RWPE2 (cell line): ENCODE measurements around the gene ZFAND5.

Experiments used
- ATAC-seq: fragments of 200-7000 bp; cut with Tn5 transposase; 3 replicates; pipeline ENCODE4 v1.9.1; 2021; ENCODE audit warnings: low read depth
- DNase-seq: peaks from one replicate; pipeline ENCODE4 v3.0.0-alpha.2; 2020; ENCODE audit warnings: low spot score
- H3K27ac ChIP-seq: fragments of 450-650 bp; 2 replicates; pipeline ENCODE4 v1.5.1; 2017; ENCODE audit warnings: mild to moderate bottlenecking; ENCODE audit not compliant: poor library complexity, severe bottlenecking
- H3K27me3 ChIP-seq: fragments of 250-450 bp; sonication (Bioruptor Pico); 2 replicates; pipeline ENCODE4 v1.5.1; 2021; ENCODE audit warnings: mild to moderate bottlenecking, moderate library complexity; ENCODE audit not compliant: insufficient read depth, poor library complexity, severe bottlenecking
- H3K36me3 ChIP-seq: fragments of 250-450 bp; sonication (Bioruptor Pico); 2 replicates; pipeline ENCODE4 v1.5.1; 2020; ENCODE audit warnings: low read depth, mild to moderate bottlenecking, moderate library complexity
- H3K4me1 ChIP-seq: fragments of 250-450 bp; sonication (Bioruptor Pico); 2 replicates; pipeline ENCODE4 v1.5.1; 2021; ENCODE audit warnings: mild to moderate bottlenecking, moderate library complexity; ENCODE audit not compliant: insufficient read depth, poor library complexity, severe bottlenecking
- H3K4me3 ChIP-seq: fragments of 250-450 bp; sonication (Bioruptor Pico); 2 replicates; pipeline ENCODE4 v1.5.1; 2021; ENCODE audit warnings: mild to moderate bottlenecking, moderate library complexity; ENCODE audit not compliant: severe bottlenecking
- H3K9me3 ChIP-seq: fragments of 250-450 bp; sonication (Bioruptor Pico); 2 replicates; pipeline ENCODE4 v1.5.1; 2021; ENCODE audit warnings: mild to moderate bottlenecking, moderate library complexity; ENCODE audit not compliant: severe bottlenecking
- TF ChIP-seq, protein P1 (sequence below): fragments of 450-650 bp; IDR thresholded peaks from one replicate; pipeline ENCODE4 v1.5.1; 2017; ENCODE audit warnings: mild to moderate bottlenecking, moderate library complexity; ENCODE audit not compliant: poor library complexity, severe bottlenecking

The ZFAND5 gene

DNA sequence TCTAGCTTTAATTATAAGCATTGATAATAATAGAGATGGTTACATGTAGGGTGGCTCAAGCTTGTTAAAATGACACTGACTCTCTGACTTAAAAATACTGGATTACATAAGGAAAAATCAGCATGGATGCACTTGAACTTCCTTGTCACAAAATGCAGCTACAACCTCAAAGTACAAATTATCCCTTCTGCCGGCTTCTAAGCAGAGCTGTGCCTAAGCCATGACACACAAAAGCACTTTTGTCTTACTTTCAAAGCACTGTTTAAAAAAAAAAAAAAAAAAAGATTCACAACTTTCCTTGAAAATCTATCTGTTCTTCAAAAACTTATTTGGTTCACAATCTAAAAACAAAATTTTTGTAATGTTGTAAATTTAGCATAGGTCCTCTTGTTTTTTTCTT is 36.4 kb upstream of the ZFAND5 start:
- no peaks in the 10 kb centered on the region for H3K27me3 ChIP-seq
- H3K4me3 ChIP-seq: no peak overlapping the region
- TF ChIP-seq, protein P1, sequence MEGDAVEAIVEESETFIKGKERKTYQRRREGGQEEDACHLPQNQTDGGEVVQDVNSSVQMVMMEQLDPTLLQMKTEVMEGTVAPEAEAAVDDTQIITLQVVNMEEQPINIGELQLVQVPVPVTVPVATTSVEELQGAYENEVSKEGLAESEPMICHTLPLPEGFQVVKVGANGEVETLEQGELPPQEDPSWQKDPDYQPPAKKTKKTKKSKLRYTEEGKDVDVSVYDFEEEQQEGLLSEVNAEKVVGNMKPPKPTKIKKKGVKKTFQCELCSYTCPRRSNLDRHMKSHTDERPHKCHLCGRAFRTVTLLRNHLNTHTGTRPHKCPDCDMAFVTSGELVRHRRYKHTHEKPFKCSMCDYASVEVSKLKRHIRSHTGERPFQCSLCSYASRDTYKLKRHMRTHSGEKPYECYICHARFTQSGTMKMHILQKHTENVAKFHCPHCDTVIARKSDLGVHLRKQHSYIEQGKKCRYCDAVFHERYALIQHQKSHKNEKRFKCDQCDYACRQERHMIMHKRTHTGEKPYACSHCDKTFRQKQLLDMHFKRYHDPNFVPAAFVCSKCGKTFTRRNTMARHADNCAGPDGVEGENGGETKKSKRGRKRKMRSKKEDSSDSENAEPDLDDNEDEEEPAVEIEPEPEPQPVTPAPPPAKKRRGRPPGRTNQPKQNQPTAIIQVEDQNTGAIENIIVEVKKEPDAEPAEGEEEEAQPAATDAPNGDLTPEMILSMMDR: no peak
- H3K36me3 ChIP-seq: no peaks in the 10 kb centered on the region
- no peak for ATAC-seq
- peaks cover 8% of the 10 kb centered on the region for H3K4me1 ChIP-seq
- no peak for DNase-seq
- H3K27ac ChIP-seq: no peak overlapping the region
- no peaks in the 10 kb centered on the region for H3K9me3 ChIP-seq

DNA sequence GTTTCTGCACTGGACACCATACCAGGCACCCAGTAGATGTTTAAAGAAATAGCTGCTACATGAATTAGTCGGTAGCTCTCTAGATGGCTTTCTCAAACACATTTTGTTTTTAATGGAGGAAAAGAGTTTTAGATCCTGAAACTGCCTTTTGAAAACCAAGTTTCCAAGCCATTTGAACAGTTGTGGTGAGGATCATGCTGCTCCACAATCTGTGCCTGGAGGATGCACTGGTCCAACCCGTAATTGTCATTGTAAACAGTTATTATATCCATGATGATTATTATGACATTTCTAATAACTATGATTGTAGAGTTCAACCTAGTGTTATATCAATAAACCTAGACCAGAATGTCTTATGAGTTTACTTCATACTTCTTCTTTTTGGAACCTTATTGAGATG is 35.9 kb upstream of the ZFAND5 start:
- H3K9me3 ChIP-seq: no peaks in the 10 kb centered on the region
- DNase-seq: no peak
- ATAC-seq: no peak

DNA sequence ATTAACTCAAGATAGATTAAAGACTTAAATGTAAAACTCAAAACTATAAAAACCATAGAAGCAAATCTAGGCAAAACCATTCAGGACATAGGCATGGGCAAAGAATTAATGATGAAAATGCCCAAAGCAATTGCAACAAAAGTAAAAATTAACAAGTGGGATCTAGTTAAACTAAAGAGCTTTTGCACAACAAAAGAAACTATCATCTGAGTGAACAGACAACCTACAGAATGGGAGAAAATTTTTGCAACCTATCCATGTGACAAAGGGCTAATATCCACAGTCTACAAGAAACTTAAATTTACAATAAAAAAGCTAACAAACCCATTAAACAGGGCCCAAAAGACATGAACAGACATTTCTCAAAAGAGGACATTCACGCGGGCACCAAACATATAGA is 34.4 kb upstream of the ZFAND5 start:
- no peaks in the 10 kb centered on the region for H3K36me3 ChIP-seq
- no peaks in the 10 kb centered on the region for H3K9me3 ChIP-seq
- H3K4me1 ChIP-seq: peaks cover 10% of the 10 kb centered on the region
- TF ChIP-seq, protein P1: no peak
- H3K27ac ChIP-seq: no peak overlapping the region
- no peak for DNase-seq
- H3K4me3 ChIP-seq: no peak overlapping the region
- H3K27me3 ChIP-seq: no peaks in the 10 kb centered on the region
- ATAC-seq: no peak

More for the DNA sequence above, 35.9 kb upstream of the ZFAND5 start:
- no peaks in the 10 kb centered on the region for H3K36me3 ChIP-seq
- H3K27ac ChIP-seq: no peak overlapping the region
- peaks cover 10% of the 10 kb centered on the region for H3K4me1 ChIP-seq
- H3K4me3 ChIP-seq: no peak overlapping the region
- TF ChIP-seq, protein P1: no peak
- H3K27me3 ChIP-seq: no peaks in the 10 kb centered on the region

DNA sequence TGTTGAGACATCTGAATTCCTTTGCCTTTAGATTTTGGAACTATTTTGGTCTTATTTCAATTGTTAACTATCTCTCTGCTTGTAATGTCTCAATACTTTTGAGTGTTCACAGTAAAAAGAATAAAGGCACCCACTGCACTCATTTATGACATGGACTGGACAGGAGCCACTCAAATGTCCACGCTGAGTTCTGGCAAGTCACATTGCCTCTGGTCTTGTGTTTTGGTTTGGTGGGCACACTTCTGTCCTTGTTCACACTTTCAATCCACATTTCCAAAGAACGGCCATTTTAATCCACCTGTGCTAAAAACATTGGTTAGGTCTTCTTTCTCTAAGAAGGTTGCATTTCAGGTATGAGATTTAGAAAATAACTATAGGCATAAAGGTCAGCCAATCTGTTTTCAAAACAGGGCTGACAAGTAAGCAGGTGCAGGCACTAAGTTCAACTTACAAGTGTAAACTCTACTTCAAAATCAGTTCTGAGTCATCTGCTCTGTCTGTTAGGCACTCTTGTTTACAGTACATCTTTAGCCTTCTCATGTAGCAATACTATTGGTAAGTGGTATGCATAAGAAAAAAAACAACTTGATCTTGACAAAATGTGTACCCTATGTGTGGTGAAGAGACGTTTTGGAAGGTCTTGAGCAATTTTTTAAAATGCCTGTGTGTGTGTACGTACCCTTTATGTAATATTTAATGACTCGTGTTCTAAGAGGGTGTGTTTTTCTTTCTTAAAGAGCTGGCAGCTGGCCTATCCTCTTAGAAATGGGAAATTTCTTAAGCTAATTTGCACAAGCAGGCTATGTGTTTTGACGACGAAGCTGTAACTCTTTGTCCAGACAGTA is 31.5 kb upstream of the ZFAND5 start:
- ATAC-seq: peak; percentile 99
- Histone ChIP-seq H3K4me1 (peaks cover 10% of the 10 kb centered on the region), H3K9me3 (no peaks in the 10 kb centered on the region), H3K27ac (no peak overlapping the region), H3K36me3 (no peaks in the 10 kb centered on the region), H3K4me3 (no peak overlapping the region), H3K27me3 (no peaks in the 10 kb centered on the region)
- TF ChIP-seq, protein P1: no peak
- no peak for DNase-seq

DNA sequence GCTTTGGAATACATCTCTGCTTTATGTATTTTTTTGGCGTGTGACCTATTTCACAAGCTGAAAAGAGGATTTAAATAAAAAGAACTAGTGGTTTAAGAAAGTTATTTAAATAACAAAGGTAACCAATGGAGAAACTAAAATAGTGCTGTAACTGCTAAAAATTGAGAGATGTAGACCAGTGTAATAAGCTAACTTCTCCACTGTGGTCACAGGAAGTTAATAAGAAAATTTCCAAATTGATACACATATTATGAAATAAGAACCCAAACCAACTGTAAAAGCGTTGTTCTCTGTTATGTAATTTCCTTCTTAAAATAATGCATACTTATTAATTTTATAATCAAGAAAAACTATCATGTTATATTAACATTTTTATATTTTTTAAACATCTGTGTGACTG is 29.1 kb upstream of the ZFAND5 start:
- Histone ChIP-seq H3K27me3 (no peaks in the 10 kb centered on the region), H3K9me3 (no peaks in the 10 kb centered on the region), H3K36me3 (no peaks in the 10 kb centered on the region), H3K4me1 (peaks cover 10% of the 10 kb centered on the region), H3K27ac (no peak overlapping the region), H3K4me3 (no peak overlapping the region)
- DNase-seq (no peak), ATAC-seq (no peak)
- TF ChIP-seq, protein P1: no peak
